ENCODE results near the gene MAU2. TPM values are rescaled to one million over a fixed set of nuclear protein-coding genes. Genes with fewer than 3 reads are reported as not detected.

Gene MAU2
- total and polyA plus RNA-seq, 2 of the 8 experiments (the other 6 are each of a cell fraction or from before 2014, with no cell fraction given), result 32.0 to 40.8 TPM

- TF ChIP-seq, protein P1, sequence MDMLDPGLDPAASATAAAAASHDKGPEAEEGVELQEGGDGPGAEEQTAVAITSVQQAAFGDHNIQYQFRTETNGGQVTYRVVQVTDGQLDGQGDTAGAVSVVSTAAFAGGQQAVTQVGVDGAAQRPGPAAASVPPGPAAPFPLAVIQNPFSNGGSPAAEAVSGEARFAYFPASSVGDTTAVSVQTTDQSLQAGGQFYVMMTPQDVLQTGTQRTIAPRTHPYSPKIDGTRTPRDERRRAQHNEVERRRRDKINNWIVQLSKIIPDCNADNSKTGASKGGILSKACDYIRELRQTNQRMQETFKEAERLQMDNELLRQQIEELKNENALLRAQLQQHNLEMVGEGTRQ (IDR thresholded peaks at IDR 0.05; ENCODE audit: low read length), result no peak
- TF ChIP-seq CHD1 (IDR thresholded peaks at IDR 0.05; ENCODE audit: low read depth, low read length), result no peak
These were observed 87.0 kb downstream of the MAU2 start (continued) for GRCh38 chr19:19407633-19407930.

Other genes starting within 250 kb of the MAU2 start
- 41.9 and 47.8 TPM in 2 replicates for gene TMEM161A, start 182.4 kb upstream of the MAU2 start, total RNA-seq (2021; fragmentation: NEBNext Ultra II Directional; extraction: Animal tissue kit (Norgen Biotek cat#: 25700))
- 103 and 153 TPM in 2 replicates for gene TMEM161A, start 182.4 kb upstream of the MAU2 start, polyA plus RNA-seq (2011; rRNA removed)
- 2.8 and 4.1 TPM in 2 replicates for gene MEF2B, start 150.6 kb upstream of the MAU2 start, total RNA-seq (2021; fragmentation: NEBNext Ultra II Directional; extraction: Animal tissue kit (Norgen Biotek cat#: 25700))
- 3.7 and 17.8 TPM in 2 replicates for gene MEF2B, start 150.6 kb upstream of the MAU2 start, polyA plus RNA-seq (2011; rRNA removed)
- gene BORCS8, start 128.7 kb upstream of the MAU2 start, total RNA-seq (2021; fragmentation: NEBNext Ultra II Directional; extraction: Animal tissue kit (Norgen Biotek cat#: 25700)), result 15.9 and 20.9 TPM in 2 replicates
- 15.0 and 22.9 TPM in 2 replicates for gene BORCS8, start 128.7 kb upstream of the MAU2 start, polyA plus RNA-seq (2011; rRNA removed)
- 72.9 and 77.7 TPM in 2 replicates for gene RFXANK, start 128.6 kb upstream of the MAU2 start, total RNA-seq (2021; fragmentation: NEBNext Ultra II Directional; extraction: Animal tissue kit (Norgen Biotek cat#: 25700))
- gene RFXANK, start 128.6 kb upstream of the MAU2 start, polyA plus RNA-seq (2011; rRNA removed), result 87.5 and 105 TPM in 2 replicates
- gene NR2C2AP, start 117.4 kb upstream of the MAU2 start, total RNA-seq (2021; fragmentation: NEBNext Ultra II Directional; extraction: Animal tissue kit (Norgen Biotek cat#: 25700)), result 20.5 and 24.9 TPM in 2 replicates
- 16.4 TPM in 2 replicates for gene NR2C2AP, start 117.4 kb upstream of the MAU2 start, polyA plus RNA-seq (2011; rRNA removed)
- gene NCAN, start 108.9 kb upstream of the MAU2 start, total RNA-seq (2021; fragmentation: NEBNext Ultra II Directional; extraction: Animal tissue kit (Norgen Biotek cat#: 25700)), result 2.7 and 2.8 TPM in 2 replicates
- 2.7 and 3.6 TPM in 2 replicates for gene NCAN, start 108.9 kb upstream of the MAU2 start, polyA plus RNA-seq (2011; rRNA removed)
- 5.3 and 6.5 TPM in 2 replicates for gene TM6SF2, start 47.5 kb upstream of the MAU2 start, total RNA-seq (2021; fragmentation: NEBNext Ultra II Directional; extraction: Animal tissue kit (Norgen Biotek cat#: 25700))
- 10.1 and 12.9 TPM in 2 replicates for gene TM6SF2, start 47.5 kb upstream of the MAU2 start, polyA plus RNA-seq (2011; rRNA removed)
- gene SUGP1, start 320 bp upstream of the MAU2 start, total RNA-seq (2021; fragmentation: NEBNext Ultra II Directional; extraction: Animal tissue kit (Norgen Biotek cat#: 25700)), result 65.2 and 70.5 TPM in 2 replicates
- 38.5 and 56.6 TPM in 2 replicates for gene SUGP1, start 320 bp upstream of the MAU2 start, polyA plus RNA-seq (2011; rRNA removed)
- gene GATAD2A, start 84.8 kb downstream of the MAU2 start, total RNA-seq (2021; fragmentation: NEBNext Ultra II Directional; extraction: Animal tissue kit (Norgen Biotek cat#: 25700)), result 205 and 210 TPM in 2 replicates
- 38.4 and 54.9 TPM in 2 replicates for gene GATAD2A, start 84.8 kb downstream of the MAU2 start, polyA plus RNA-seq (2011; rRNA removed)
- 2.9 and 3.6 TPM in 2 replicates for gene TSSK6, start 194.7 kb downstream of the MAU2 start, total RNA-seq (2021; fragmentation: NEBNext Ultra II Directional; extraction: Animal tissue kit (Norgen Biotek cat#: 25700))
- gene TSSK6, start 194.7 kb downstream of the MAU2 start, polyA plus RNA-seq (2011; rRNA removed), result 7.8 and 12.1 TPM in 2 replicates
- gene NDUFA13, start 195.4 kb downstream of the MAU2 start, total RNA-seq (2021; fragmentation: NEBNext Ultra II Directional; extraction: Animal tissue kit (Norgen Biotek cat#: 25700)), result 413 and 425 TPM in 2 replicates
- 1,105 and 1,309 TPM in 2 replicates for gene NDUFA13, start 195.4 kb downstream of the MAU2 start, polyA plus RNA-seq (2011; rRNA removed)
- gene YJEFN3, start 208.1 kb downstream of the MAU2 start, total RNA-seq (2021; fragmentation: NEBNext Ultra II Directional; extraction: Animal tissue kit (Norgen Biotek cat#: 25700)), result 5.0 and 5.7 TPM in 2 replicates
- 9.4 and 17.2 TPM in 2 replicates for gene YJEFN3, start 208.1 kb downstream of the MAU2 start, polyA plus RNA-seq (2011; rRNA removed)
- 5.8 and 5.9 TPM in 2 replicates for gene CILP2, start 217.4 kb downstream of the MAU2 start, total RNA-seq (2021; fragmentation: NEBNext Ultra II Directional; extraction: Animal tissue kit (Norgen Biotek cat#: 25700))
- gene CILP2, start 217.4 kb downstream of the MAU2 start, polyA plus RNA-seq (2011; rRNA removed), result 4.4 and 8.2 TPM in 2 replicates